ENCODE measurements around the gene PDGFA.
A peak's percentile ranks its signal among the peaks of the same experiment; 100 is the strongest.

PDGFA gene

DNA sequence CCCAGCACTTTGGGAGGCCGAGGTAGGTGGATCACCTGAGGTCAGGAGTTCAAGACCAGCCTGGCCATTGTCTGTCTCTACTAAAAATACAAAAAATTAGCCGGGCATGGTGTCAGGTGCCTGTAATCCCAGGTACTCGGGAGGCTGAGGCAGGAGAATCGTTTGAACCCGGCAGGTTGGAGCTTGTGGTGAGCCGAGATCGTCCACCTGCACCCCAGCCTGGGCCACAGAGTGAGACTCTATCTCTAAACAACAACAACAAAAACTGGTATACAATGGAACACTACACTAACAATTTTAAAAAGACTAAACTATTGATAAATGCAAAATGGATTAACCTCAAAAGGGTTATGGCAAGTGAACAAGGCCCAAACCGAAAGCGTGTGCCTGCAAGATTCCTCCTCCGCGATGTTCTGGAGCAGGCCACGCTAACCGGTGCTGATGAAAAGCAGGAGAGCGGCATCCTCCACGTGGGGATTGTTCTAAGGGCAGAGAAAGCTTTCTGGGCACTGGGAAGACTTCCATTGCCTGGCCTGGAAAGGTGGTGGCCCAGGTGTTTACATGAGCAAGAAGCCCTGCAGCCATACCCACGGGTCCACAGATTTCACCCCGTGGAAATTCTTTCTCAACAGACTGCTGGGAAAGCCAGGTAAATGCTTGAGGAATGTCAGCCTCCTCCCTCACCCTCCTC, 53.8 kb downstream of the PDGFA start:
- H3K4me3 ChIP-seq (replicated peaks; ENCODE audit: low read depth, low read length) = no peak overlapping the region
- TF ChIP-seq CTCF (IDR thresholded peaks at IDR 0.05; ENCODE audit: low read depth, low read length, missing control alignments) = no peak
- DNase-seq (ENCODE audit: extremely low read depth, low read depth) = no peak

- peak; percentile 41 for DNase-seq (ENCODE audit: extremely low read depth, low read depth)
- no peak overlapping the region for H3K4me3 ChIP-seq (replicated peaks; ENCODE audit: low read depth, low read length)
- TF ChIP-seq CTCF (IDR thresholded peaks at IDR 0.05; ENCODE audit: low read depth, low read length, missing control alignments) = no peak
Measured at GRCh38 chr7:464454-465401, 54.9 kb downstream of the PDGFA start.

- H3K4me3 ChIP-seq (replicated peaks; ENCODE audit: low read depth, low read length) = no peak overlapping the region
- TF ChIP-seq CTCF (IDR thresholded peaks at IDR 0.05; ENCODE audit: low read depth, low read length, missing control alignments) = no peak
- no peak for DNase-seq (ENCODE audit: extremely low read depth, low read depth)
Measured at GRCh38 chr7:463817-464453, 55.7 kb downstream of the PDGFA start.

DNA sequence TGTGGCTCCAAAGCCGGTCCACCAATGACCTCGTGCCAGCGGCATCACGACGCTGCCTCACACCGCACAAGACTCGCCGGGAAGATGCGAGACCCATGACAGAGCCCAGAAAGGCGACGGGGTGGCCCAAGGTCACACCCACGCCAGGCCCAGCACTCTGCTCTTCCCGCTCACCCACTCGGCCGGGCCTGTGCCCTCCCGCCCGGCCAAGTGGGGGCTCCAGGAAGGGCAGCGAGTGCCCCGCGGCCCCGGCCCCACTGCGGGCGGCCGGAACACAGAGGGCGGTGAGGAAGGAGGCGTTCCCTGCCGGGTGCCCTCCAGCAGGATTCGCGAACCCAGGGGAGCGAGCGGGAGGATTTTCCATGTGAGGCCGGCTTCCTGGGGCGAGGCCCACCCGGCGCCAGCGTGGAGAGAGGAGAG, 56.3 kb downstream of the PDGFA start:
- no peak for DNase-seq (ENCODE audit: extremely low read depth, low read depth)
- TF ChIP-seq CTCF (IDR thresholded peaks at IDR 0.05; ENCODE audit: low read depth, low read length, missing control alignments) = no peak
- H3K4me3 ChIP-seq (replicated peaks; ENCODE audit: low read depth, low read length) = no peak overlapping the region

DNA sequence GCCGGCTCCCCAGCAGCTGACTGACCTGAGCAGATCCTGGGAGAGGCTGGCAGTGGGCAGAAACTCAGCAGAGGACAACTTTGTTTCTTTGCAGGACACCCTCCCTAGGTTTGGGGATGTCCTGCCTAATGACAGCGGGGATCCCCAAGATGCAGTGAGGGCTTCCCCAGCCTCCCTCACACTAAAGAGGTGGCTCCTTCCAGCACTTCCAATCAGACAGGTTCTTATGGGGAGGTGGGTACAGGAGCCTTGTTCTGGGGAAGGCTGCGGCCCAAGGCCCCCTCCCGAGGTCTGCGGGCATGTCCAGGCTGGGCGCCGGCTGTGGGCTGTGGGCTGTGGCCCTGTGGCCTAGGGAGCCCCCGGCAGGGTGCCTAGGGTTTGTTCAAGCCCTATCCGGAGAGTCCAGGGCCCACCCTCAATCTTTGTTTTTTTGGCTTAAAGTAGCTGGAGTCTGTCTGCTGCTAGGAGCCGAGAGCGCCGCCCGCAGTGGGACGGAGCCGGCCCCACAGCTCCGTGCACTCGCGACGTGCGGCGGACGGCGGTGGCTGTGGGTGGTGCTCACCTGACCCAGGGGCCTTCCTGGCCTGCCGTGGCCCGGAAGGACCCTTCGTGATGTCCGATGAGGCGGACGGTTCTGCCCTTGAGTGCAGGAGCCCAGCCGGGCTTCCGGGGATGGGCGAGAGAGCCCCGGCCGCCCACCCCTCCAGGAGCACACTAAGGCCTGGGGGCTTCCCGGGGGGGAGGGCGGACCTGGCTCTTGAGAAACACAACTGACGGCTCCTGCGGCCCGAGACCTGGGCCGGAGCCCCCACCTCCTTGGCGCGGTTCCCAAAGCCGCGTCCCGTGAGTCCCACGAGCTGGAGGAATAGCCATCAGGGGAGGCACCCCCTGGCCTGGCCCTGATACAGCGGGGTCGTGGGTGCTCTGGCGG, 57.2 kb downstream of the PDGFA start:
- no peak for DNase-seq (ENCODE audit: extremely low read depth, low read depth)
- no peak for TF ChIP-seq CTCF (IDR thresholded peaks at IDR 0.05; ENCODE audit: low read depth, low read length, missing control alignments)
- H3K4me3 ChIP-seq (replicated peaks; ENCODE audit: low read depth, low read length) = no peak overlapping the region
